Ovary (tissue), 9 donors: ENCODE data around the gene TBCE. TPM values are rescaled to one million over a fixed set of nuclear protein-coding genes. Genes with fewer than 3 reads are reported as not detected.

Source experiments
- DNase-seq, 5 donors: peaks; one replicate each; pipeline ENCODE4 v3.0.0-alpha.2; 2019 to 2020
- H3K27ac ChIP-seq, 2 donors: fragments of 200-600 bp; one replicate each; pipeline versions ENCODE4 v1.5.1 to v1.8.0; 2019 to 2022
- H3K27me3 ChIP-seq: fragments of 200-600 bp; one replicate; pipeline ENCODE4 v1.8.0; 2022
- H3K36me3 ChIP-seq: fragments of 200-600 bp; sonication (generic); one replicate; pipeline ENCODE4 v1.5.1; 2019
- H3K4me1 ChIP-seq: one replicate; pipeline ENCODE4 v1.8.1; 2013; ENCODE audit warnings: mild to moderate bottlenecking, moderate library complexity; ENCODE audit not compliant: insufficient read depth
- H3K4me3 ChIP-seq: fragments of 200-600 bp; sonication (generic); one replicate; pipeline ENCODE4 v1.5.1; 2017
- H3K9me3 ChIP-seq, 2 donors: fragments of 200-600 bp in 1 of 2; sonication (generic) in 1 of 2; one replicate each; pipeline versions ENCODE4 v1.5.1 to v1.8.1; 2013 to 2019; ENCODE audit warnings: mild to moderate bottlenecking in 1 of 2, moderate library complexity in 1 of 2
- CTCF ChIP-seq, 3 donors: fragments of 450-650 bp in 2 of 3; fragments of 200-600 bp in 1 of 3; IDR thresholded peaks; one replicate each; pipeline versions ENCODE4 v1.5.1 to v1.8.0; 2016 to 2022; ENCODE audit warnings: antibody characterized with exemption in 3 of 3, mild to moderate bottlenecking in 1 of 3
- EP300 ChIP-seq: sonication (generic); formaldehyde crosslinking; IDR thresholded peaks from one replicate; pipeline ENCODE4 v1.6.1; 2017; ENCODE audit warnings: antibody characterized with exemption
- POLR2A ChIP-seq: fragments of 450-650 bp; IDR thresholded peaks from one replicate; pipeline ENCODE4 v1.6.1; 2017; ENCODE audit warnings: antibody characterized with exemption, mild to moderate bottlenecking, moderate library complexity
- WGBS, 3 donors: extraction: QIAGEN DNeasy Blood & Tissue Kit in 1 of 3; methylation state at CpG; one replicate each; pipeline versions ENCODE4 v1.1.5 to v1.1.7; 2013 to 2017; 5-methylcytosine and 5-hydroxymethylcytosine counted together
- intact Hi-C, 4 donors: fragments of 100-400 bp; cut with DNase I; formaldehyde crosslinking; loops; one replicate each; pipeline versions ENCODE4 v1.11.0 to v1.15.1; 2022 to 2023
- polyA plus RNA-seq, 2 donors: library from polyadenylated mRNA; stranded (reverse); fragments of 200-250 nt in 1 of 2; fragments of 350-450 nt in 1 of 2; fragmentation: Illumina TruSeq in 1 of 2; extraction: RNeasy Lipid Tissue Mini Kit (QIAGEN cat#74804) in 1 of 2; gene quantifications; one replicate each; pipeline ENCODE4 v1.2.3, GENCODE V29; 2013 to 2014
- total RNA-seq, 7 donors: library from RNA; depleted of rRNA in 2 of 7; stranded (reverse); fragments of >200 nt in 2 of 7; fragmentation: NEBNext Ultra II Directional in 3 of 7; extraction: Animal tissue kit (Norgen Biotek cat#: 25700) in 3 of 7; gene quantifications; one replicate each; pipeline versions ENCODE4 v1.1.0 to v1.2.4, GENCODE V29; 2016 to 2023
- donor health status: DM: no; HTN: no; CAD: no; lungs with moderate emphysema.
- donor health status: DM: no; HTN: no; CAD: no.
- donor health status: Bipolar disorder and iron deficiency.
- donor health status: DM: yes; HTN: yes; CAD: no.
- donor health status: DM: no; HTN: no; CAD: no.
- donor health status: DM: yes; HTN: yes; CAD: no.

The TBCE gene
- total and polyA plus RNA-seq, 9 donors: 11.8 to 25.5 (median 22.8) TPM

GRCh38 chr1:235450433-235450832, 83.2 kb downstream of the TBCE start:
- 54 to 74% (median 71%) methylated on average over 5 of the region's 5 CpGs for WGBS, 3 donors
- no peak overlapping the region for H3K27ac ChIP-seq
- intact Hi-C loops: no loop called here
- no peak overlapping the region for H3K4me3 ChIP-seq
- H3K4me1 ChIP-seq: no peaks in the 10 kb centered on the region
- DNase-seq: no peak
- H3K36me3 ChIP-seq: no peaks in the 10 kb centered on the region
- TF ChIP-seq CTCF (IDR thresholded peaks at IDR 0.05): no peak
- no peak for TF ChIP-seq EP300
- TF ChIP-seq POLR2A: no peak
- H3K9me3 ChIP-seq: no peaks in the 10 kb centered on the region
- H3K27me3 ChIP-seq: no peaks in the 10 kb centered on the region

- intact Hi-C loops: no loop called here
- no peak for DNase-seq
- H3K4me3 ChIP-seq: no peak overlapping the region
- no peaks in the 10 kb centered on the region for H3K9me3 ChIP-seq
- TF ChIP-seq POLR2A (no peak), CTCF (IDR thresholded peaks at IDR 0.05) (no peak), EP300 (no peak)
- no peak overlapping the region for H3K27ac ChIP-seq
- no peaks in the 10 kb centered on the region for H3K36me3 ChIP-seq
- no peaks in the 10 kb centered on the region for H3K27me3 ChIP-seq
- H3K4me1 ChIP-seq: no peaks in the 10 kb centered on the region
- 8 to 26% (median 24%) methylated on average over 2 of the region's 2 CpGs for WGBS, 3 donors
Observed at GRCh38 chr1:235450886-235451483, 83.8 kb downstream of the TBCE start.

- no peak overlapping the region for H3K27ac ChIP-seq
- no peak overlapping the region for H3K4me3 ChIP-seq
- intact Hi-C loops: no loop called here
- DNase-seq: no peak
- H3K36me3 ChIP-seq: no peaks in the 10 kb centered on the region
- H3K4me1 ChIP-seq: no peaks in the 10 kb centered on the region
- no peaks in the 10 kb centered on the region for H3K9me3 ChIP-seq
- TF ChIP-seq CTCF (IDR thresholded peaks at IDR 0.05) (no peak), POLR2A (no peak), EP300 (no peak)
- no peaks in the 10 kb centered on the region for H3K27me3 ChIP-seq
- 93 to 94% (median 93%) methylated on average over 8 of the region's 8 CpGs for WGBS, 3 donors
Observed at GRCh38 chr1:235454021-235454420, 86.8 kb downstream of the TBCE start.

- Histone ChIP-seq H3K4me1 (no peaks in the 10 kb centered on the region), H3K36me3 (no peaks in the 10 kb centered on the region), H3K27ac (no peak overlapping the region), H3K27me3 (no peaks in the 10 kb centered on the region), H3K9me3 (no peaks in the 10 kb centered on the region), H3K4me3 (no peak overlapping the region)
- TF ChIP-seq EP300 (no peak), POLR2A (no peak), CTCF (IDR thresholded peaks at IDR 0.05) (no peak)
- intact Hi-C loops: no loop called here
- 59 to 60% (median 60%) methylated on average over 2 of the region's 2 CpGs for WGBS, 3 donors
- no peak for DNase-seq
Observed at GRCh38 chr1:235455097-235455496, 87.9 kb downstream of the TBCE start.
